Stimulated activated naive B cell treated with anti-CD40 and anti-IgM and Interleukin-4, amounts not matched to agents 10 μg/mL and 1 μg/mL and 100 μg/mL, for 72 hours (primary cell): ENCODE measurements around the gene MYF6.

Source experiments
- ATAC-seq, 2 donors: fragments of 150-1000 bp; cut with Tn5 transposase; replicated peaks; 2 replicates each; pipeline ENCODE4 v1.10.0; 2021; ENCODE audit warnings: moderate library complexity in 1 of 2
- DNase-seq: peaks from one replicate; pipeline ENCODE4 v3.0.0; 2021
- H3K27ac Mint-ChIP-seq: one replicate; pipeline ENCODE4 v1.8.0; 2022; ENCODE audit warnings: mild to moderate bottlenecking, mixed read lengths
- H3K27me3 Mint-ChIP-seq, 2 donors: one replicate each; pipeline ENCODE4 v1.8.0; 2022; ENCODE audit warnings: mixed read lengths in 2 of 2
- H3K36me3 Mint-ChIP-seq, 2 donors: one replicate each; pipeline ENCODE4 v1.8.0; 2022; ENCODE audit warnings: mixed read lengths in 2 of 2, mild to moderate bottlenecking in 1 of 2
- H3K4me1 Mint-ChIP-seq, 2 donors: one replicate each; pipeline ENCODE4 v1.8.0; 2022; ENCODE audit warnings: mixed read lengths in 2 of 2, mild to moderate bottlenecking in 1 of 2
- H3K4me3 Mint-ChIP-seq, 2 donors: one replicate each; pipeline ENCODE4 v1.8.0; 2022; ENCODE audit warnings: mild to moderate bottlenecking in 2 of 2, mixed read lengths in 2 of 2, moderate library complexity in 1 of 2
- H3K9me3 Mint-ChIP-seq, 2 donors: one replicate each; pipeline ENCODE4 v1.8.0; 2022; ENCODE audit warnings: mixed read lengths in 2 of 2, mild to moderate bottlenecking in 1 of 2

The MYF6 gene

DNA sequence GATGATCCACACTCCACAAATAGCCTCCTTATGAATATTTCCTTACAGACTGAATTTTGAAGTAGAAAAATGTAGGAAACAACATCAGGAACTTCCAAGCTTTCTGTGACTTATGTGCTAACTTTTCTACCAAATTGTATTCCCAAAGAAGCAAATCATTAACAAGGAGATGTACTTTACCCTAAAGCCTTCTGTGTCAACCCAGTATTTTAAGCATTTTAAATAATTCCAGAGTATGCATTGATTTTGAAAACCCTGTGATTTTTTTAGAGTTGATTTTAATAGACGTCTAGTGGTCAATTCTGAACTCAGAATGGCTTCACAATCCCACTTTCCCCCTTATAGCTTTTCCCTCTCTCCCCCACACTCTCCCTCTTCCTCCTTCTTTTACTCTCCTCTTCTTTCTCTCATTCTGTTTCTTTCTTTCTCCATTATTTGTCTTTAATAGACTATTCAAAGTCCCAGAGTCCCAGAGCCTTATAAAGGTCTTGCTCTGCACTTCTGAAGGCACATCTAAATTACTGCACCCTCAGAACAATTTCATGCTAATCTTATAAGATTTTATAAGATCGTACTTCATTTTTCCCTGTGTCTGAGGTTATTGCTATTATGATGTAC, 10.1 kb upstream of the MYF6 start:
- Mint-ChIP-seq H3K9me3 (no peaks in the 10 kb centered on the region), H3K4me3 (no peak overlapping the region), H3K4me1 (no peaks in the 10 kb centered on the region), H3K36me3 (no peaks in the 10 kb centered on the region), H3K27me3 (no peaks in the 10 kb centered on the region), H3K27ac (no peak overlapping the region)
- ATAC-seq, result no peak
- no peak for DNase-seq

- ATAC-seq, result no peak
- Mint-ChIP-seq H3K4me1 (peaks cover 0 to under 1% of the 10 kb centered on the region in 2 donors), H3K9me3 (no peaks in the 10 kb centered on the region), H3K27me3 (no peaks in the 10 kb centered on the region), H3K4me3 (no peak overlapping the region), H3K36me3 (no peaks in the 10 kb centered on the region), H3K27ac (no peak overlapping the region)
- no peak for DNase-seq
These were observed 9.2 kb upstream of the MYF6 start for GRCh38 chr12:80698256-80698655.

DNA sequence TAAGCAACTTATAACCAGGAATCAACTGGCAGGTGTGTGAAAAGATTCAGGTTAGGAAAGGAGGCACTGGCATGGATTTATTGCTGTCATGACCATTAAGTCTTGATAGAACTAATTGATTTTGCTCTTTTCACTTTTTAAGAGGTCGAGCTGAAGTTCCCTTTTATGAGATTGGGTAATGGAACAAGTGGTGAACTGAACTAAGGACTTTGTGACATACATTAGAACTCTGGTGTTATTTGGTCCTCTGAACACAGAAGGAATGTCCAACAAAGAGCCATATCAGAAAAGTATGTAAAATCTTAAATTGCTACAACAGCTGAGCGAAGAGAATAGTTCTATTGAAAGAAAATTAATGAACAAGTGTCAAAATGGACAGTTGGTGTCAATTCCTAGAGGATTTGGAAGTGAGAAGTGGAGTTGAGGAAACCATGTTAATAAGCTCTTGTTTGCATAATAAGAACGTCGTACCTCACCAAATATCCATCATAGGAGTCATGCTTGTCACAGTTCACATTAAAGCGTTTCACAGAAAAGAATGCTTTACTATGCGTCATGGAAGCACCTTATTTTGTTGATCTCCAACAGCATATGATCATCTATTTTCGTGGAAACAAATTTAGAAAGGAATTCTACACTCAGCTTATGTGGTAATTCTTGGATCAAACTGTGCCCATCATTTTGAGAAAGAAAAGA, 8.4 kb upstream of the MYF6 start:
- H3K4me3 Mint-ChIP-seq, result no peak overlapping the region

DNA sequence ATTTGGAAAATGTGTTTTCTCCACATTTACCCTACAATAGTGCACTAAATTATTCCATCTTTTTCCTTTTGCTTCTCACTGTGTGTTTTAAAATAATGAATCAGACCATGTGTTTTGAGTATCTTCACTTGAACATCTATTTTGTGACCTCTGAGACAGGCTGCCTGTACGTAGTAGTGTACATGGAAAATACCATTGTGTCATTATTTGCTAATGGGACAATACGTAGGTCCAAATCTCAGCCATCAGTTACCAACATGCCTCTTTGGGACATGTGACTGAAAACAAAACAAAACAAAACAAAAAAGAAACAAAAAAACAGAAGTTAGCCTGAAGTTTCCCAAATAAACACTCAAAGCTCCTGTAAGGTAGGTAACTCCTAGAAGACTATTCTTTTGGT, 7.1 kb upstream of the MYF6 start:
- DNase-seq (no peak), ATAC-seq (no peak)
- no peaks in the 10 kb centered on the region for H3K36me3 Mint-ChIP-seq
- H3K27me3 Mint-ChIP-seq, result no peaks in the 10 kb centered on the region
- no peaks in the 10 kb centered on the region for H3K9me3 Mint-ChIP-seq
- peaks cover 0 to 3% of the 10 kb centered on the region in 2 donors for H3K4me1 Mint-ChIP-seq
- H3K27ac Mint-ChIP-seq, result no peak overlapping the region
- no peak overlapping the region for H3K4me3 Mint-ChIP-seq

More for the DNA sequence above, 8.4 kb upstream of the MYF6 start:
- no peaks in the 10 kb centered on the region for H3K27me3 Mint-ChIP-seq
- DNase-seq (no peak), ATAC-seq (no peak)
- H3K27ac Mint-ChIP-seq, result no peak overlapping the region
- H3K36me3 Mint-ChIP-seq, result no peaks in the 10 kb centered on the region
- H3K9me3 Mint-ChIP-seq, result no peaks in the 10 kb centered on the region
- peaks cover 0 to 3% of the 10 kb centered on the region in 2 donors for H3K4me1 Mint-ChIP-seq

DNA sequence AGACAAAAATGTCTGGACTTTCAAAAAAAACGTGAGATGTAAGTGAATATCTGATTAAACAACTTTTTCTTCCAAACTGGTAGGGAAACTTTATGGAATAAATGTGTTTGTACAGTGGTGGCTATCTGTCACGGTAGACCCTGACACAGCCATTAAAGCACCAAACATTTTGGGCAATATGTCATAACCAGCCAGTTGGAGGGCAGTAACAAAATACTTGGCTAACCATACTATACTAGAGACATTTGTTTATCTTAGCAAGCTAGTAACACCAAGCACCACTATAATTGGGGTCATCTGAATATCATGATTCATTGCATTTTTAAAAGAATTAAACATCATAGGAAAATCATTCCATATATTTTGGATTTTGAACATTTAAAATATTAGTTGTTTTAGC, 6.0 kb upstream of the MYF6 start:
- no peak overlapping the region for H3K4me3 Mint-ChIP-seq
- ATAC-seq, result no peak
- no peaks in the 10 kb centered on the region for H3K27me3 Mint-ChIP-seq
- no peak overlapping the region for H3K27ac Mint-ChIP-seq
- DNase-seq, result no peak
- H3K36me3 Mint-ChIP-seq, result no peaks in the 10 kb centered on the region
- no peaks in the 10 kb centered on the region for H3K9me3 Mint-ChIP-seq
- H3K4me1 Mint-ChIP-seq, result peaks cover 0 to 3% of the 10 kb centered on the region in 2 donors

DNA sequence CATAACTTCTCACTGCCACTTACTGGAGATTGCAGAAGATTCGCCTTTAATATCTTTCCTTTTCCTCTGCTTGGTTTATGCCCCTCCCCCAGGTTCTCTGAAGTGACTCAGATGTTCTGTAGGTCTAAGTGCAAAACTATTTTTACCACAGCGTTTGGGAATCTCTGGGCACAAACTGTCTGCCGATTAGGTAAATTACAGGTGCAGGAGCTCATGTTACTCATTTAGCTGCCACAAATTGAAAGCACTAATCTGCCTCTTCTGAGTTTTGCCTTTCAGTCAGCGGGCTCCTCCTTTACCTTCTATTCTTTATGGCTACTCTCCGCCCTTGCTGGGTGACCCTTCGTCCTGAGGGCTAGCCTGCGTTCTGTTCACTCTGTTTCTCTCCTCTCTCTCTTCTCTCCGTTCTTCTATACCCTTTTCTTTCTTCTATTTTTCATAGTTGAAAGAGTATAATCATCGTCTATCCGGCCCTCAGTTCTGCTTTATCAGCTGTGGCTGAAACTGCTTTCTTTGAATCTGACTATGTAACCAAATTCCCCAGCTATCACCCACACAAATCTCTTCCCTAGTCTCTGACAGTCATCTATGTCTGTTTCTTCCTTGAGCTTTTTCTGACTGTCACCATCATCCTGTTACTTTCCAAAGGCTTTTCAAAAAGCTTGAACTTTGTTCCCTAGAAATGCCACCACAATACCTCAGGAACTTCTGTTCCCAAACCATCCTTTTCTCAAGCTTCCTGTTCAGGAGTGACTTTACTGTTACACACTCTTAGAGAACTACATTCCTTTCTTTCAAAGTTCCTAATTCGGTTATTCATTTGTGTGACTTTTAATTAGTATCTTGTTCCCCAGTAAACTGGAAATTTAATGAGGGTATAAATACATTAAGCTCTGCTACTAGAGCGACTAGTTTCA, 4.3 kb upstream of the MYF6 start:
- DNase-seq (no peak), ATAC-seq (no peak)
- Mint-ChIP-seq H3K9me3 (no peaks in the 10 kb centered on the region), H3K27ac (no peak overlapping the region), H3K4me3 (no peak overlapping the region), H3K36me3 (no peaks in the 10 kb centered on the region), H3K4me1 (peaks cover 0 to 3% of the 10 kb centered on the region in 2 donors), H3K27me3 (peaks cover 5 to 15% of the 10 kb centered on the region in 2 donors)

- Mint-ChIP-seq H3K36me3 (no peaks in the 10 kb centered on the region), H3K4me3 (no peak overlapping the region), H3K27ac (no peak overlapping the region), H3K4me1 (peaks cover 4 to 6% of the 10 kb centered on the region in 2 donors), H3K9me3 (peaks cover 0 to 2% of the 10 kb centered on the region in 2 donors), H3K27me3 (peaks cover 13 to 27% of the 10 kb centered on the region in 2 donors)
- no peak for ATAC-seq
- DNase-seq, result no peak
These were observed 3.0 kb upstream of the MYF6 start for GRCh38 chr12:80704420-80704819.

GRCh38 chr12:80707830-80708258, 410 bp downstream of the MYF6 start:
- peaks cover 0 to 2% of the 10 kb centered on the region in 2 donors for H3K9me3 Mint-ChIP-seq
- DNase-seq, result no peak
- H3K27ac Mint-ChIP-seq, result no peak overlapping the region
- H3K4me1 Mint-ChIP-seq, result peaks cover 6% of the 10 kb centered on the region in 2 donors
- no peaks in the 10 kb centered on the region for H3K36me3 Mint-ChIP-seq
- H3K4me3 Mint-ChIP-seq, result no peak overlapping the region
- H3K27me3 Mint-ChIP-seq, result peaks cover 27 to 42% of the 10 kb centered on the region in 2 donors
- no peak for ATAC-seq

DNA sequence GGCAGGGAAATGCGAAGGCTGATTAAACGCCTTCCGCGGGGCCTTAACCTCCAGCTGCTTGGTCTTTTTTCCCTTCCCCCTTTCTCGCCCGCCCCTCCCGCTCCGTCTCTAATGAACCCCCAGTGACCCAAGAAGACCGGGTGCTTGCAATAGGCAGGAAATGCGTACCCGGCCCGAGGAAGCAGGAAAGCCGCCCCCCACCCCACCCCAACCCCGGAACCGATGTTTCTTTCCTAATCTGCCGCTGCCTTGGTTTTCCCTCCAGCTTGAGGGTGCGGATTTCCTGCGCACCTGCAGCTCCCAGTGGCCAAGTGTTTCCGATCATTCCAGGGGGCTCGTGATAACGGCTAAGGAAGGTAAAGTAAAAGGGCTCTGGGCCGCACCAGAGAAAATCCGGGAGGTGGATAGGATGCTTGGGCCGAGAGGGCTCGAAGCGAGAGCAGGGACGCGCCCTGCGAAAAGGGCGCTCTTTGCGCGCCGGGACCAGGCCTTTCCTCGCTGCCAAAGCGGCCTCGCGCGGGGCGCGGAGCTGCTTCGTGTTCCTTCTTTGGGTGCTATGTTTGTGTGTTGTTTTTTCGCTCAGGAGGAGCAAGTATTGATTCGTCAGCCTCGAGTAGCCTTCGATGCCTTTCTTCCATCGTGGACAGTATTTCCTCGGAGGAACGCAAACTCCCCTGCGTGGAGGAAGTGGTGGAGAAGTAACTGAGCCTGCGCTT, 983 bp downstream of the MYF6 start:
- Mint-ChIP-seq H3K9me3 (peaks cover 0 to 2% of the 10 kb centered on the region in 2 donors), H3K27me3 (peaks cover 27 to 42% of the 10 kb centered on the region in 2 donors), H3K36me3 (no peaks in the 10 kb centered on the region), H3K27ac (no peak overlapping the region), H3K4me1 (peaks cover 3 to 6% of the 10 kb centered on the region in 2 donors), H3K4me3 (no peak overlapping the region)
- no peak for DNase-seq
- ATAC-seq, result no peak

GRCh38 chr12:80708975-80709328, 1.5 kb downstream of the MYF6 start:
- ATAC-seq (no peak), DNase-seq (no peak)
- H3K9me3 Mint-ChIP-seq, result peaks cover 0 to 2% of the 10 kb centered on the region in 2 donors
- H3K36me3 Mint-ChIP-seq, result no peaks in the 10 kb centered on the region
- peaks cover 3 to 6% of the 10 kb centered on the region in 2 donors for H3K4me1 Mint-ChIP-seq
- H3K4me3 Mint-ChIP-seq, result no peak overlapping the region
- H3K27ac Mint-ChIP-seq, result no peak overlapping the region
- peaks cover 31 to 47% of the 10 kb centered on the region in 2 donors for H3K27me3 Mint-ChIP-seq

- Mint-ChIP-seq H3K4me1 (peaks cover 3 to 6% of the 10 kb centered on the region in 2 donors), H3K27me3 (peaks cover 42 to 58% of the 10 kb centered on the region in 2 donors), H3K9me3 (peaks cover 0 to 2% of the 10 kb centered on the region in 2 donors), H3K4me3 (no peak overlapping the region), H3K27ac (no peak overlapping the region), H3K36me3 (no peaks in the 10 kb centered on the region)
- ATAC-seq (no peak), DNase-seq (no peak)
These were observed 2.6 kb downstream of the MYF6 start for GRCh38 chr12:80709811-80710726.

GRCh38 chr12:80710727-80711449, 3.5 kb downstream of the MYF6 start:
- peaks cover 47 to 63% of the 10 kb centered on the region in 2 donors for H3K27me3 Mint-ChIP-seq
- no peaks in the 10 kb centered on the region for H3K36me3 Mint-ChIP-seq
- DNase-seq (no peak), ATAC-seq (no peak)
- H3K4me3 Mint-ChIP-seq, result no peak overlapping the region
- peaks cover 2% of the 10 kb centered on the region in 2 donors for H3K9me3 Mint-ChIP-seq
- peaks cover 3 to 6% of the 10 kb centered on the region in 2 donors for H3K4me1 Mint-ChIP-seq
- no peak overlapping the region for H3K27ac Mint-ChIP-seq

DNA sequence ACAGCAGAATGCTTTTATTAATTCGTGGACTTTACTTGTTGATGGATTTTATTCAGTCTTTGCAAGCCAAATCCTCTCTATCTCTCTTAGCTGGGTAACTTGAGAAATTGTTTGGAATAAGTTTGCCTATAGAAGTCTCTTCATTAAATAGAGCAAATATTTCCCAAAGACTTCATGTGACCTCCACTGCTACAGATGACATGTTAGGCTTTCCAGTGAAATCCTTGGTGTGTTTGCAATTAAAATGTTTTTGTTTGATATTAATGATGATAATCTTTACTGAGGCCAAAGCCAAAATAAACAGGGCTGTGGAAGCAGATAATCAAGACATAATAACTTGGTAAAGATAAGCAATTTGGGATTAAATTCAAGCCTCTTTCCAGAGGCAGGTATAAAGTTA, 4.4 kb downstream of the MYF6 start:
- Mint-ChIP-seq H3K27me3 (peaks cover 49 to 71% of the 10 kb centered on the region in 2 donors), H3K36me3 (no peaks in the 10 kb centered on the region), H3K9me3 (peaks cover 2 to 3% of the 10 kb centered on the region in 2 donors), H3K4me1 (peaks cover 3 to 6% of the 10 kb centered on the region in 2 donors), H3K4me3 (no peak overlapping the region), H3K27ac (no peak overlapping the region)
- no peak for ATAC-seq
- no peak for DNase-seq
